Measurements from ENCODE around the gene UBAC2.
A peak's percentile ranks its signal among the peaks of the same experiment; 100 is the strongest.

Gene UBAC2

DNA sequence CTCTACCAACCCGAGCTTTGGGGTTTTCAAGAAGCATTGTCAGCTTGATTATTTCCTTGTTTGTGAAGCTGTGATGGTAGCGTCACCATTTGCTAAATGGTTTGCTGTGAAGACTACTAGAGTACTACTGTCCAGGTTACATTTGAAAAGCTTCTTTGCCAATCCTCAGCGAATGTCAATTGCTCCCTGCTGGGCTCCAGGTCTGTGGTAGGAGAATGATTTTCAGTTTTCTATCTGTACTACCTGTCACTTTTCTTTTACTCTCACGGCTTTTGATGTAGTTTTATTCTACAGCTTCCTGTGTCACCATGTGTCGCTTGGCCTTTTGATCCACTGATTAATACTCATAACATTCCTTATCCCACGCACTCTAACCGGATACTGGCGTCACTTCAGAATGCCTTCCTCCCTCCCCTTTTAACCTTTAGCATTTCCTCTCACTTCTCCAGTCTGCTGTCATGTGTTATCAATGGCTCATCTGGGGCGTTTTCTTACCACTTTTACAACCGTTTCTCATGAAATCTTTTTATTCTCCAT lies 114.1 kb downstream of the UBAC2 start:
- intact Hi-C loops (cut with DNase I) = no loop called here

DNA sequence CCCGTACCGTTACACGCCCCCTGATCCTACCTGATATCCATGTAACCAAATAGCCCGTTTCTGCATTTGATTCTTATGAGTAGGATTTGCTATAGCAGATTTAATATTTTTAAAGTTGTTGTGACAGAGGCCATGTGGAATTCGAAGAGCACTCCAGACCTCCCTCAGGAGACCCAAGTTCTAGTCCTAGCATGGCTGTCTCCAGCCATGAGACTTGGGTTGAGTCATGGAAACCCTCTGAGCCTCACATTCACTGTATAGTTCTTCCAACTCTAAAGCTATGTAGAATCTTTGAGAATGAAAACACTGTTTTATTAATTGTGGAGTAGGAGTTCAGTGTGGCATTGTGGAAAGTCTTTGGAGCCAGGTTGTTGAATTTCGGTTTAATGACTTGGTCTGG lies 114.5 kb downstream of the UBAC2 start:
- no peak for DNase-seq

More for the DNA sequence above, 114.1 kb downstream of the UBAC2 start:
- DNase-seq = no peak

DNA sequence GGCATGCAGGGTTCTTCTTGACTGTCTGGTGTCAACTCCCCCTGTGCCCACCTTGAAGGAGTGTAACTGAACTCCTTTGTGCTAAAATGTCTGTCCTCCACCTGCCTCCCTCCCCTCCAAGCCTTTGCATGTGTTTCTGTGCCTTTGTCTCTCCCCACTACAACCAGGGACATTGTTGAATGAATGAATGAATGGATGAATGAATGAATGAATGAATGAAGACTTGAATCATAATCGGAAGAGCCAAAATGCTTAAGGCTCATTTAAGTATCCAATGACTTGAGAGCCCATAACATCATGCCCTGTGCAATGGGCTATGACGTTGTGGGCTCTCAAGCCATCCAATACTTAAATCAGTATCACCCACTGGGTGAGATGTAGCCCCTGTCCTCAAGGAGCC lies 115.6 kb downstream of the UBAC2 start:
- DNase-seq = no peak
- intact Hi-C loops (cut with DNase I) = no loop called here

More for the DNA sequence above, 114.5 kb downstream of the UBAC2 start:
- intact Hi-C loops (cut with DNase I) = no loop called here

DNA sequence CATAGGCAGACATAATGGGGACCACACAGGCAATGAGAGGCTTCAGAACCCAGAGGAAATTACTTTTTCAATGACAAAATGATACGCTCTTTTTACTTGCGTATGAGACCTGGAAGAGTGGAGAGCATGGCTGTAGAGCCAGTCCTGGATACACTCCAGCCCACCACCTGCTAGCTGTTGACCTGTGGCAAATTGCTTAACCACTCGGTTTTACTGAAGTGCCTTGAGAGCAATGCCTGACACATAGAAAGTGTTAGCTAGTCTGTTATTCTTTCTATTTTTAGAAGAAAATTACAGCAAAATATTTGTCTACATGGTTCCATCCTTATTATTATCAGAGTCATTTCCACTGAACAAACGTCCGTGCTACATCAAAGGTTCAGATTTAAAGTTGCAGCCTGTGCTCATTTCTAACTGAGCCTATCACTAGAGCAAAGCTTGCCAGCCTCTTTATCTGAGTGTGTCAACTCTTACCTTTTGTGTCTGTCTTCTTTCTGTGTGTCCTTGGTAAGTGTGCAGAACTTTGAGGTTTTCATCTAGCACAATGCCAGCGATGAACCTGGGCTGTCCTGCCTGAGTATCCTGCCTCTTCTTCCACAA lies 116.1 kb downstream of the UBAC2 start:
- no peak for DNase-seq
- intact Hi-C loops (cut with DNase I) = no loop called here

DNA sequence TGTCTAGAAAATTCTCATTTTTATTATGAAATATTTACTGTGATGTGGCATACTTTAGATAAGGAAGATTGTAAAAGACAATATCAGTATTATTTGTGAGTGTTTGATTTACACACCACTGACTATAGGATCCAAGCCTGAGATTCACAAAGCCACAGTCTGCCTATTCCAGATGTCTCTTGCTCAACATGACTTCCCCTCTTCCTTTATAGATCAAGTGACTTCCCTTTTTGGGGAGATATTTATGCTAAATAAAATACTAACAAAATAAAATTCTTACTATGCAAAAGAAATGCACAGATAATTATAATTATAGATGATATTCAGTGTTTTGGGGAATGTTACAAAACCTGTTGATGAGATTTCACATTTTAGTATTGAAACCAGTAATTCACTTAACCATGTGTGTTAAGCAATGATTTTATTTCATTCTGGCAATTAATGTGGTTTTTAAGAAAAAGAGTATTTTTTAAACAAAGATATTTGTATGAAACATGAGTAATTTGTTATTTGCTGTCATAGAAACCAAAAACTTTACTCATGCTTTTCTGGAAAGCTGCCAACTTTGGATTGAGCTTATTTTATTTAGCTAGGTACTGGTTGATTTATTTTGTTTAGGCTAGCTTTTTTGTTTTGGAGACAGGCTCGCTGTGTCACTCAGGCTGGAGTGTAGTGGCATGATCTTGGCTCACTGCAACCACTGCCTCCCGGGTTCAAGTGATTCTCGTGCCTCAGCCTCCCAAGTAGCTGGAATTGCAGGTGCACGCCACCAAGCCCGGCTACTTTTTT lies 120.2 kb downstream of the UBAC2 start:
- DNase-seq = no peak
- intact Hi-C loops (cut with DNase I) = no loop called here

DNA sequence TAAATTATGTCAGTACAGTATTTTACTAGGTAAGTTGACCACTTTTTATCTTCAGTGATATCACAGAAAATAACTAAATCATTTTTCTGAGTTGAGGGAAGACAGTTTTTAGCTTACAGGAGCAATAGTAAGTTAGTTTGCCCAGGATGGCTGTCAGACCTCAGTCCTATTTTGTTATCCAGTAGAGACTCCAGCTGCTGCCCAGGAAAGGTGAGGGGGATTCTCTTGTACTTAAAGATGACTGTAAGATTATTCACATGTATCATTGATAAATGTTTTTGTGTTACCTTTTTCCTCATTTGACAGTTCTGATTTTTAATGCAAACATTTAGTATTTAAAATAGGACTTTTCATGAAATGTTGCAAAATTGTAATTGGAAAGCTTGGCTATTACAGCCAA lies 121.1 kb downstream of the UBAC2 start:
- intact Hi-C loops (cut with DNase I) = no loop called here
- DNase-seq = no peak

DNA sequence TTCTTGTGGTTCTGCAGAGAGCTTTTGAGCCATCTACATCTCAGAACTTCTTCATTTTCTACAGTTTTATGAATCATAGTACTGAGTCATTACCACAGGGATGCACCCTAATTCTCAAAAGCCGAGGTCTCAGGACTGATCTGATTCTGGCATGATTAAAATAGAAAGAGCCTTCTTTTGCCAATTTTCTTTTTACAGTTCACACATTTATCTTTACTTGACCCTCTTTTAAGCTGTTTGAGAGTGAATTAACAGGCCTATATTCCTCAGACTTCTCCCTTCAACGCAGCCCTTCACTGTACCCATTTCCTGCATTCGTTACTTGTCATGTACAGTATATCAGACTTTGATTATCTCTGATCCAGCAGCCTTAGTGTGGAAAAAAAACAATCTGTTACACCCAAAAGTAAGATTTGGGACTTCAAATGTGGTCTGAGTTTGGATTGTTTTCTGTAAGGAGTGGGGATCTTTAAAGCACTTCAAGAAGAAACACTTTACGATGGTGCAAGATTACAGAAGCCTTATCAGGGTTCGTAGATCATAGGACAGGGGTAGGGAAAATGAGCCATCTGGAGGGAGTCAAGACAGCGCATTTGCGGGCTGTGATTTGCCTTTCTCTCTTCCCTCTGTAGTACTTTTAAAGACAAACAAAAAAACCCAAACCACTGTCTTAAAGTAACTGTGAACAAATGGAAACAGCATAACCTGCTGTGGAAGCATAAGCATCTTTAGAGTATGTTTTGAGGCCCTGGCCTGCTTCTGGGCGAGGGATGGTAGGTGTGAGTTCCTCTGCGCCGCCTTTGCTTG lies 121.8 kb downstream of the UBAC2 start:
- peak in 2 of 42 donors; percentile 47 to 53 for DNase-seq

DNA sequence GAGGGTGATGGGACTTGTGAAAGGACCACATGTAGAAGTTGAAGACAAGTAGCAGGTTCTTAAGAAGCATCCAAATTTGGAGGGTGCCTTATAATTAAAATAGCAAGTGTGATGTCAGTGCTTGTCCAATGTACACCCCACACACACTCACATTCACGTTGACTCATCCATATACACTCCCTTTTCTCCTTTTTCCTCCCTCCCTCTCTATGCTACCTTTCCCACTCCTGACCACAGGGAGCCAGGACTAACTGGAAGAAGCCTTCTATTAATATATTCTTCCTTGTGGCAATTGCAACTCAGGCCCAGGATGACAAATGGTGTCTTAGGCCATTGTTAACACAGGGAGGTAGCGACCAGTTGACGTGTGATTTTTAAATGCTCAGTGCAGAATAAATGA lies 122.8 kb downstream of the UBAC2 start:
- intact Hi-C loops (cut with DNase I) = no loop called here
- no peak for DNase-seq

More for the DNA sequence above, 121.8 kb downstream of the UBAC2 start:
- intact Hi-C loops (cut with DNase I) = no loop called here

DNA sequence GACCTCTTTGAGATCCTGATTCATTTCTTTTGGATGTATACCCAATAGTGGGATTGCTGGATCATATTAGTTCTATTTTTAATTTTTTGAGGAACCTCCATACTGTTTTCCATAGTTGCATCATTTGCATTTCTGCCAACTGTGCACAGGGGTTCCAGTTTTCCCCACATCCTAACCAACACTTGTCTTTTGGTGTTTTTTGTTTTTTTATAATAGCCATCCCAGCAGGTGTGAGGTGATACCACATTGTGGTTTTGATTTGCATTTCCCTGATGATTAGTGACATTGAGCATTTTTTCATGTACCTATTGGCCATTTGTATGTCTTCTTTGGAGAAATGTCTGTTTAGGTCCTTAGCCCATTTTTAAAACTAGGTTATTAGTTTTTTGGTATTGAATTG lies 125.4 kb downstream of the UBAC2 start:
- DNase-seq = no peak
- intact Hi-C loops (cut with DNase I) = no loop called here

DNA sequence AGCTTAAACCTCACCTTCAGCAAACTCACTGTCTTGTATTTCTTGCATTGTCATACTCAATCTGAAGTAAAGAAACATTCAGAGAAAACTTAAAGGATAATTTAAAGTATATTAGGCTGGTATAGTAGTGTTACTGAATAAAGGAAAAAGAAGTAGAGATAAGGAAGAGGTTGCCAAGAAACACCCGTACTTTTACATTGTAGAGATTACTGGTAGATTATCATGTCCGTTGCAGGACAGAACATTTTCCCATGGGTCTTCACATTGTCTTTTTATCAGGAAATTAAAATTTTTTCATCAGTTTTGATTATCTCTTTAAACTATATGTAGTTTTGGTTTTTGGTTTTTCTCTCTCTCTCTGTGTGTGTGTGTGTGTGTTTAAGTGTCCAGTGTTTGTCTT lies 126.5 kb downstream of the UBAC2 start:
- intact Hi-C loops (cut with DNase I) = no loop called here
- DNase-seq = no peak

DNA sequence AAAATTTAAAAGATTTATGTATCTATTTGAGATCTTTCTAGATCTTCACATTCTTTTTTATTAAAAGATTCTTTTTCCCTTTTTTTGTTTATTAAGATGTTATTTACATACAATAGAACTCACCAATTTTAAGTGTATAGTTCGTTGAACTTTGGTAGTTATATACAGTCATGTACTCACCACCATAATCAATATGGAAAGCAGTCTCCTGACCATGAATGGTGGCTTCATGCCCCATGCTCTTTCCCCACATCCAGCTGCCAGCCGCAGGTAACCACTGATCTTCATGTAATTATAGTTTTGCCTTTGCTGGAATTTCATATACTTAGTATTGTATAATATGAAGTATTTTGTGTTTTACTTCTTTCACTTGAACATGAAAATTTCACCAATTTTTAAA lies 127.1 kb downstream of the UBAC2 start:
- no peak for DNase-seq
- intact Hi-C loops (cut with DNase I) = no loop called here

DNA sequence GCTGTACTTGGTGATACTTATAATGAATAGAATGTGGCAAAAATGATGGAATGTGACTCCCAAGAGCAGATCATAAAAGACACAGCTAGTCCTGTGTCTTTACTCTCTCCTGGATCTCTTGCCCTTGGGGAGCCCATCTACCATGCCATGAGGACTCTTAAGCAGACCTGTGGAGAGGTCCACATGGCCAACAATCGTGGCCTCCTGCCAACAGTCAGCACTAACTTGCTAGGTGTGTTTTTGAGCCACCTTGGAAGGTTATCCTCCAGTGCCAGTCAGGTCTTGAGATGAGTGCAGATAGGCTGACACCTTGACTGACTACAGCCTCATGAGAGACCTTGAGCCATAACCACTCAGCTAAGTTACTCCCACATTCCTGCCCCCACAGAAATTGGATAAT lies 128.8 kb downstream of the UBAC2 start:
- intact Hi-C loops (cut with DNase I) = no loop called here
- no peak for DNase-seq

DNA sequence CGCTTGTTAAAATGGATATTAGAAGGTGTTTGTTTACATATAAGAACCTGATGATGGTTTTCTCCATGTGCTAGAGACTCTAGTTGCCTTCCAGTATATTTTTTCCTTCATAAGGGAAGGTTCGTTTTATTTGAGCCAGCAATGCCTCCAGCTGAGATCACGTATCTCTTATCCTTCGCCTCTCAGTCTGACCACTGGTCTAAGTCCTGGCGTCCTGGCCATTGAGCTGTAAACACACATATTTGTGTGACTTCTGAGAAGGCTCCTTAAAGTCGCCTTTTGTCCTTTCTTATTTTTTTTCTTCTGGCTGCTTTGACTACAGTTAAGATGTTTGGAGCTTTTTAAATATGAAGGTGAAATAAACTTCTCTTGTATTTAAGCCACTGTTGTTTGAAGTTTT lies 130.3 kb downstream of the UBAC2 start:
- DNase-seq = no peak
- intact Hi-C loops (cut with DNase I) = no loop called here

DNA sequence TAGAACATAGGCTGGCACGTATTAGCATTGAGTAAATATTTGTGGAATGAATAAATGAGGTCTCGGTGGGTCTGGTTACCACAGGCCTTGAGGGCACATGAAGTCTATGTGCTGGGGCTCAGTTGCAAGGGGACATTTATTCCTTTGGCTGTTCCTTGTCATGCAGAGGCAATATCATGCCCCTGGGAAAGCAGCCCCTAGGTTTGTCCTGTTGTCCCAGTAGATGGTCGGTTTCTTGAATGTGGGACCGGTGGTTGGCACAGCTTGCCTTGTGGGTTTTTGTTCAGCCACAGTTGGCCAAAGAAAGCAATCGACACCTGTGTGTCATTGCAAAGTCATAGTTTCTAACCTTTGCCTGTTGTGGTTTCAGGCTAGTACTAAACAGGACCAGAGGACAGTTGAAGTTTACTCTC lies 131.2 kb downstream of the UBAC2 start:
- intact Hi-C loops (cut with DNase I) = no loop called here
- DNase-seq = no peak

DNA sequence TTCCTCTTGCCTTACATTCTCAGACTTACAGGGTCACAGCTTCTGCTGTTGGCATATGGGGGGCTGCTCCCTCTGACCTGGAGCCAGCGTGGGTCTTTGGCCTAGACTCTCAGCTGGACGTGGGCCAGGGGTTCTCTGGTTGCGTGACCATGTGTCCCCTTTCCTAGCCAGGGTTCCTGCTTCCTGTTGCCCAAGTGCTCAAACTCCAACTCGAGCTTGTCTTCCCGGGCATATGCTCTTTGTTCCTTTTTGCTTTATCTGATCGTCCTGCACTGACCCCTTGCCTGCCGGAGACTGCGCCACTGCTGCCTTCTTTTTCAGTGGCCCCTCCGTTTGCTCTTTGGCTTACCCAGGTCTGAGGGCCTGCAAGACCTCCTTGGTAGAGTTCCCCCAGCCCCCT lies 131.8 kb downstream of the UBAC2 start:
- intact Hi-C loops (cut with DNase I) = no loop called here
- DNase-seq = peak in 2 of 42 donors; percentile 28 to 32

DNA sequence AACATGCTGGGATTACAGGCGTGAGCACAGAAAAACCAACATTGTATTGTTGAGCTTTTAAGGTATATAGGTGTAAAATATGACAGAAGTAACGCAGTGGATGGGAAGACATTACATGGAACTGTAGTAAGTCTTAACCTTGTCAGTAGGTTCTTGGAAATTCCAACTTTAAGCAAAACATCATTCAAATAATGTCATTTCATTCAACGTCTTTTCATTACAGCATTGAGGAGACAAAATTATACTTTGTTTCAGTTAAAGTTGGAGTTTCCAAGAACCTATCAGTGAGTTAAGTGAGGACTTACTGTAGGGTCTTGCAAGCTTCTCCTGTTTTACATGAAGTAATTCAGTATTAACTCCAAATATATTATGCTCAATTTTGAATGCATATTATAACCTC lies 133.6 kb downstream of the UBAC2 start:
- DNase-seq = no peak
- intact Hi-C loops (cut with DNase I) = no loop called here

DNA sequence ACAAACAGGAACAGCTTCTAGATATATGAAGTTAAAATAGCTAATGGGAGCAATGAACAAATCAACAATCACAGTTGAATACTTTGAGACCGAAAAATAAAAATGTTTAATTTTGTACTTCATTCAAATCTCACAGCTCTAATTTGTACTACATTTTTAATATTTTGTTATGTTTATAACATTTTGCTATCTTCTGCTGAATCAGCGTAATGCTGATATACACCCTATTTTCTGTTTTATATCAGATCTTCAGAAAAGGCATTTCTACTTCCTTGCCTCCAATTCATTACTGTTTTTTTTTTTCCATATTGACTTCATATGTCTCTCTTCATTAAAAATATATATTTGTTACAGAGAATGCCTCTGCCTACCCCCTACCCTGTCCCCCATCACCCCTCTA lies 134.4 kb downstream of the UBAC2 start:
- intact Hi-C loops (cut with DNase I) = no loop called here
- no peak for DNase-seq

DNA sequence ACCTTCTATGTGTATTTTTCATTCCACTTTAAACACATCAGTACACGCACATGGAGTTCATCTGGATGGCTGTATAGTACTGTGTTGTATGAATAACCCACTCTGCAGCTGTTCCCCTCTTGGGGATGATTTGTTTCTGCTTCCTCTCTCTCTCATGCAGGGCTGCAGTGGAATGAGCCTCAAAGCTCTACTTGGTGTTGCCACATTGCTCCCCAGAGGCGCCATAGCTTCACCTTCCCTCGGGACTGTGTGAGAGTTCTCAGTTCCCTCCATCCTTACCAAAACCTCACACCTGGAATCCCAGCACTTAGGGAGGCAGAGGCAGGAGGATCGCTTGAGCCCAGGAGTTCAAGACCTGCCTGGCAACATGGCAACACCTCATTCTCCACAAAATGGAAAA lies 134.9 kb downstream of the UBAC2 start:
- DNase-seq = no peak
- intact Hi-C loops (cut with DNase I) = no loop called here

DNA sequence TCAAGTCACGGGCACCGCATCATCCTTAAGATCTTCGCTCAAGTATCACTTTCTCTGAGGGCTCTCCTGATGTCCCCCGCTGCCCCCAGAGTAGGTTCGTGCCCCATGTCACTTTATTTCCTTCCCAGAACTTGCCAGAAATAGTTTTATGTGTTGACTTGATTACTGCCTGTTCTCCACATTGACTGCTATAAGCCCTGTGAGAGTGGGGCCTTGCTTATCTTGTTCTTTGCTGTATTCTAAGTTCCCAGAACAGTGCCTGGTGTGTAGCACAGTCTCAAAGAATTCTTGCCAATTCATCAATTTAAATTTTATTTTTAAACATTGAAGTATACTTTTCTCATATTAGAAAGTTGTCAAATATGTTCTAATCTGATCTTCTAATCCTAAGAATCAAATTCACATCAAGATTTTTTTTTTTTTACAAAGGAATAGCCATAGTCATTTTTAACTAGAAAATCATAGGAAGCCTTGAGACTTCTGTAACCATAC lies 138.6 kb downstream of the UBAC2 start:
- intact Hi-C loops (cut with DNase I) = no loop called here
- no peak for DNase-seq
